NB4 (cell line): ENCODE measurements around the gene SYMPK.

ENCODE experiments used
- DNase-seq: peaks from one replicate; pipeline ENCODE4 v3.0.0; 2010; ENCODE audit warnings: low read depth
- H3K4me3 ChIP-seq: one replicate; pipeline ENCODE4 v1.5.1; 2011; ENCODE audit warnings: mild to moderate bottlenecking, low read depth, low read length, moderate library complexity
- MYC ChIP-seq: IDR thresholded peaks from 2 replicates; pipeline ENCODE4 v1.6.1; 2011; ENCODE audit warnings: low read depth, low read length
- POLR2A ChIP-seq: IDR thresholded peaks from 2 replicates; pipeline ENCODE4 v1.6.1; 2011; ENCODE audit warnings: mild to moderate bottlenecking; ENCODE audit not compliant: insufficient read length; ENCODE audit errors: extremely low read depth
- TF ChIP-seq, protein P1 (sequence below): IDR thresholded peaks from 2 replicates; pipeline ENCODE4 v1.6.1; 2011; ENCODE audit warnings: low read depth, low read length
- TF ChIP-seq, protein P2 (sequence below): IDR thresholded peaks from one replicate; pipeline ENCODE4 v1.5.1; 2012; ENCODE audit warnings: low read depth, low read length

SYMPK gene

DNA sequence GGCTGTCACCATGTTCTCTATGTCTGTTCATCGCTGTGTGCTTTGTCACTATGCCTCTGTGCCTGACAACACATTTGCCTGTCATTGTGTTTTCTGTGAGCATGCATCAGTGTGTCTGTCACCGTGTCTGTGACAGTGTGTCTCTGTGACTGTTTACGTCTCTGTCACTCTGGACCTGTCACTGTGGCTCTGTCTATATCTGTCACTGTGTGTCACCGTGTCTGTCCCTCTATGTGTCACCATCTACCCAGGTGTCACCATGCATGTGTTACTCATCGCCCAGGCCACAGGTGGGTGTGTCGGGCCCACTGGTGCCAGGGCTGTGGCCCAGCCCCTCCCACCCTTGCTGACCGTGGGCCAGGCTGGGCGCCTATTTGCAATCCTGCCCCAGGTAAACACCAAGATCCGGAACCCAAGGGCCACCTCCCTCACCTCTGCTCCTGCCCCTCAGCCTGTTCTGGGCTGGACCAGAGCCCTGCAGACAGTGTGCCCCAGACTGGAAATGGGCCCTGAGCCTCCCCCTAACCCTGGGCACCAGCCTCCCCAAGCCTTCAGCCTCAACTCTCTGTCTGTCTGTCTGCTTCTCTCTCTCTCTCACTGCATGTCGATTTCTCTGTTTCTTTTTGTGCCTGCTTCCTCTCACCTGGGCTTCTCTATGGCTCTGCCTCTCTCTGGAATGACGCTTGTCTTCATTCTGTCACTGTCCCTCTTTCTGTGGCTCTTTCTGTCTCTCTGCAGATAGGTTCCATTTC lies 15.3 kb upstream of the SYMPK start:
- no peak for DNase-seq
- TF ChIP-seq MYC (0 out of 2 replicates have a peak, but pooled peaks have one; percentile 27), POLR2A (no peak)

GRCh38 chr19:45876411-45877197 lies 13.7 kb upstream of the SYMPK start:
- DNase-seq: peak; percentile 92
- TF ChIP-seq, protein P1, sequence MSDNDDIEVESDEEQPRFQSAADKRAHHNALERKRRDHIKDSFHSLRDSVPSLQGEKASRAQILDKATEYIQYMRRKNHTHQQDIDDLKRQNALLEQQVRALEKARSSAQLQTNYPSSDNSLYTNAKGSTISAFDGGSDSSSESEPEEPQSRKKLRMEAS: 0 out of 2 replicates have a peak, but pooled peaks have one; percentile 24
- TF ChIP-seq, protein P2, sequence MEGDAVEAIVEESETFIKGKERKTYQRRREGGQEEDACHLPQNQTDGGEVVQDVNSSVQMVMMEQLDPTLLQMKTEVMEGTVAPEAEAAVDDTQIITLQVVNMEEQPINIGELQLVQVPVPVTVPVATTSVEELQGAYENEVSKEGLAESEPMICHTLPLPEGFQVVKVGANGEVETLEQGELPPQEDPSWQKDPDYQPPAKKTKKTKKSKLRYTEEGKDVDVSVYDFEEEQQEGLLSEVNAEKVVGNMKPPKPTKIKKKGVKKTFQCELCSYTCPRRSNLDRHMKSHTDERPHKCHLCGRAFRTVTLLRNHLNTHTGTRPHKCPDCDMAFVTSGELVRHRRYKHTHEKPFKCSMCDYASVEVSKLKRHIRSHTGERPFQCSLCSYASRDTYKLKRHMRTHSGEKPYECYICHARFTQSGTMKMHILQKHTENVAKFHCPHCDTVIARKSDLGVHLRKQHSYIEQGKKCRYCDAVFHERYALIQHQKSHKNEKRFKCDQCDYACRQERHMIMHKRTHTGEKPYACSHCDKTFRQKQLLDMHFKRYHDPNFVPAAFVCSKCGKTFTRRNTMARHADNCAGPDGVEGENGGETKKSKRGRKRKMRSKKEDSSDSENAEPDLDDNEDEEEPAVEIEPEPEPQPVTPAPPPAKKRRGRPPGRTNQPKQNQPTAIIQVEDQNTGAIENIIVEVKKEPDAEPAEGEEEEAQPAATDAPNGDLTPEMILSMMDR: no peak
- peak; percentile 30 for TF ChIP-seq POLR2A
- TF ChIP-seq MYC: no peak
- H3K4me3 ChIP-seq: peak overlapping the region; percentile 39

More for the DNA sequence above, 15.3 kb upstream of the SYMPK start:
- H3K4me3 ChIP-seq: no peak overlapping the region

DNA sequence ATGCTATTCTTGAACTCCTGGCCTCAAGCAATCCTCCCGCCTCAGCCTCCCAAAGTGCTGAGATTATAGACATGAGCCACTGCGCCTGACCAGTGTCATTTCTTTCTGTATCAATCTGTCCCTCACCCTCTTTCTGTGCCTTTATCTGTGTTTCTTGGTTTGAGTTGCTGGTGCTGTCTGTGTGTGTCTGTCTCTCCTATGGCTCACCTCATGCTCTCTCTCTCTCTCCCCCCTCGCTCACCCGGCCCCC lies 13.1 kb upstream of the SYMPK start:
- peak overlapping the region; percentile 39 for H3K4me3 ChIP-seq
- TF ChIP-seq MYC: no peak
- TF ChIP-seq, protein P1: peak; percentile 24

GRCh38 chr19:45874620-45874966 lies 11.6 kb upstream of the SYMPK start:
- TF ChIP-seq MYC (no peak), POLR2A (no peak)
- TF ChIP-seq, protein P2: no peak
- TF ChIP-seq, protein P1: no peak
- peak; percentile 8 for DNase-seq

More for the DNA sequence above, 13.1 kb upstream of the SYMPK start:
- peak; percentile 78 for DNase-seq

DNA sequence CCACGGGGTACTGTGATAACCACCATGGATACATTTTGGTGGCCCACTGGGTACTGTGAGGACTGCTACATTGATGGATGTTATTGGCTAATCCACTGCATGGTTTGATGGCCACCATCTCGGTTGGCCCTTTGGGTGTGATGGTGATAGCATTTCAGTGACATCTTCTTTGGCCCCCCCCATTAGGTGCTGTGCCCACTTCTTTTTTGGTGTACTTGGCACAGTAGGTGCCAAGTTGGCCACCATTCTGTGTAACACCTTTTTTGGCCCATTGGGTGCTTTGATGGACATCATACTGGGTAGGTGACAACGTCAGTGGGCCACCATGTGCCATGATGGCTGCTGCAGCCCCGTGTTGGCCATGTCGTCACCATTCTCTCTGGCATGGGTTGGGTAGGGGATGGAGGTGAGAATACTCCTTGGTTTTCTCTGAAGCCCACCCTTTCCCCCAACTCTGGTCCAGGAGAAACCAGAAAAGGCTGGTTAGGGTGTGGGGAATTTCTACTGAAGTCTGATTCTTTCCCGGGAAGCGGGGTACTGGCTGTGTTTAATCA lies 10.3 kb upstream of the SYMPK start:
- no peak for DNase-seq
- H3K4me3 ChIP-seq: no peak overlapping the region
- no peak for TF ChIP-seq POLR2A
- TF ChIP-seq, protein P2: no peak
- TF ChIP-seq, protein P1: no peak

More at GRCh38 chr19:45874620-45874966, 11.6 kb upstream of the SYMPK start:
- H3K4me3 ChIP-seq: no peak overlapping the region

DNA sequence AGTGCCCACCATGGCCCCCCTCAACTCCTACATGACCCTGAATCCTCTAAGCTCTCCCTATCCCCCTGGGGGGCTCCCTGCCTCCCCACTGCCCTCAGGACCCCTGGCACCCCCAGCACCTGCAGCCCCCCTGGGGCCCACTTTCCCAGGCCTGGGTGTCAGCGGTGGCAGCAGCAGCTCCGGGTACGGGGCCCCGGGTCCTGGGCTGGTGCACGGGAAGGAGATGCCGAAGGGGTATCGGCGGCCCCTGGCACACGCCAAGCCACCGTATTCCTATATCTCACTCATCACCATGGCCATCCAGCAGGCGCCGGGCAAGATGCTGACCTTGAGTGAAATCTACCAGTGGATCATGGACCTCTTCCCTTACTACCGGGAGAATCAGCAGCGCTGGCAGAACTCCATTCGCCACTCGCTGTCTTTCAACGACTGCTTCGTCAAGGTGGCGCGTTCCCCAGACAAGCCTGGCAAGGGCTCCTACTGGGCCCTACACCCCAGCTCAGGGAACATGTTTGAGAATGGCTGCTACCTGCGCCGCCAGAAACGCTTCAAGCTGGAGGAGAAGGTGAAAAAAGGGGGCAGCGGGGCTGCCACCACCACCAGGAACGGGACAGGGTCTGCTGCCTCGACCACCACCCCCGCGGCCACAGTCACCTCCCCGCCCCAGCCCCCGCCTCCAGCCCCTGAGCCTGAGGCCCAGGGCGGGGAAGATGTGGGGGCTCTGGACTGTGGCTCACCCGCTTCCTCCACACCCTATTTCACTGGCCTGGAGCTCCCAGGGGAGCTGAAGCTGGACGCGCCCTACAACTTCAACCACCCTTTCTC lies 9.4 kb upstream of the SYMPK start:
- no peak overlapping the region for H3K4me3 ChIP-seq
- peak; percentile 53 for DNase-seq
- TF ChIP-seq POLR2A (no peak), MYC (no peak)
- TF ChIP-seq, protein P1: no peak
- TF ChIP-seq, protein P2: no peak
